ENCODE measurements around the gene ODC1. TPM values are rescaled to one million over a fixed set of nuclear protein-coding genes. Genes with fewer than 3 reads are reported as not detected.

Gene ODC1
- total RNA-seq, 6 donors from 2014 or later = 3.1 to 223 (median 46.0) TPM

GRCh38 chr2:10413991-10414451 lies 34.1 kb downstream of the ODC1 start:
- peak in 1 of 2 donors; percentile 64 for DNase-seq
- H3K4me1 ChIP-seq = peaks cover 9 to 18% (median 15%) of the 10 kb centered on the region in 4 donors
- peaks cover 0 to 19% (median 11%) of the 10 kb centered on the region in 4 donors for H3K36me3 ChIP-seq
- ATAC-seq (ENCODE audit: low FRiP score in 2 of 2) = peak in 1 of 2 donors; percentile 54
- no peaks in the 10 kb centered on the region for H3K9me3 ChIP-seq
- 63 to 82% methylated on average over 3 to 6 of the region's 7 CpGs for WGBS, 2 donors
- H3K27ac ChIP-seq = peak overlapping the region in 1 of 4 donors; percentile 5
- H3K27me3 ChIP-seq = no peaks in the 10 kb centered on the region
- no peak for TF ChIP-seq CTCF (IDR thresholded peaks at IDR 0.05)
- no peak for TF ChIP-seq POLR2AphosphoS5 (IDR thresholded peaks at IDR 0.05)
- TF ChIP-seq EP300 (IDR thresholded peaks at IDR 0.05) = no peak
- no peak for TF ChIP-seq POLR2A (IDR thresholded peaks at IDR 0.05)
- no peak overlapping the region for H3K4me3 ChIP-seq

GRCh38 chr2:10413503-10413902 lies 34.6 kb downstream of the ODC1 start:
- Histone ChIP-seq H3K4me3 (no peak overlapping the region), H3K27ac (peak overlapping the region in 1 of 4 donors; percentile 5), H3K36me3 (peaks cover 0 to 19% (median 11%) of the 10 kb centered on the region in 4 donors), H3K4me1 (peaks cover 14 to 23% (median 20%) of the 10 kb centered on the region in 4 donors), H3K27me3 (no peaks in the 10 kb centered on the region), H3K9me3 (no peaks in the 10 kb centered on the region)
- TF ChIP-seq EP300 (IDR thresholded peaks at IDR 0.05) (no peak), POLR2A (IDR thresholded peaks at IDR 0.05) (no peak), POLR2AphosphoS5 (IDR thresholded peaks at IDR 0.05) (no peak)
- 96 to 99% methylated on average over 10 of the region's 10 CpGs for WGBS, 2 donors
- no peak for ATAC-seq (ENCODE audit: low FRiP score in 2 of 2)
- no peak for DNase-seq

GRCh38 chr2:10412380-10412779 lies 35.7 kb downstream of the ODC1 start:
- Histone ChIP-seq H3K27me3 (no peaks in the 10 kb centered on the region), H3K27ac (no peak overlapping the region), H3K4me3 (no peak overlapping the region), H3K9me3 (no peaks in the 10 kb centered on the region), H3K4me1 (peaks cover 25 to 35% (median 31%) of the 10 kb centered on the region in 4 donors), H3K36me3 (peaks cover 0 to 19% (median 11%) of the 10 kb centered on the region in 4 donors)
- TF ChIP-seq EP300 (IDR thresholded peaks at IDR 0.05) = no peak
- TF ChIP-seq POLR2A (IDR thresholded peaks at IDR 0.05) = no peak
- TF ChIP-seq CTCF (IDR thresholded peaks at IDR 0.05) = no peak
- no peak for TF ChIP-seq POLR2AphosphoS5 (IDR thresholded peaks at IDR 0.05)
- ATAC-seq (ENCODE audit: low FRiP score in 2 of 2) (no peak), DNase-seq (no peak)
- WGBS, 2 donors = 98 to 100% methylated on average over 3 of the region's 3 CpGs

GRCh38 chr2:10411557-10411956 lies 36.6 kb downstream of the ODC1 start:
- 83 to 88% methylated on average over 7 to 8 of the region's 8 CpGs for WGBS, 2 donors
- DNase-seq (no peak), ATAC-seq (ENCODE audit: low FRiP score in 2 of 2) (no peak)
- Histone ChIP-seq H3K9me3 (no peaks in the 10 kb centered on the region), H3K27ac (peak overlapping the region in 1 of 4 donors; percentile 86), H3K4me1 (peaks cover 33 to 43% (median 39%) of the 10 kb centered on the region in 4 donors), H3K36me3 (peaks cover 0 to 19% (median 11%) of the 10 kb centered on the region in 4 donors), H3K4me3 (no peak overlapping the region), H3K27me3 (no peaks in the 10 kb centered on the region)
- TF ChIP-seq CTCF (IDR thresholded peaks at IDR 0.05) (no peak), POLR2A (IDR thresholded peaks at IDR 0.05) (no peak), EP300 (IDR thresholded peaks at IDR 0.05) (no peak), POLR2AphosphoS5 (IDR thresholded peaks at IDR 0.05) (no peak)

GRCh38 chr2:10410823-10411437 lies 37.2 kb downstream of the ODC1 start:
- Histone ChIP-seq H3K4me1 (peaks cover 39 to 49% (median 46%) of the 10 kb centered on the region in 4 donors), H3K4me3 (no peak overlapping the region), H3K9me3 (no peaks in the 10 kb centered on the region), H3K27me3 (no peaks in the 10 kb centered on the region), H3K36me3 (peaks cover 0 to 19% (median 11%) of the 10 kb centered on the region in 4 donors), H3K27ac (peak overlapping the region; percentile 59 to 86 (median 81))
- DNase-seq (no peak), ATAC-seq (ENCODE audit: low FRiP score in 2 of 2) (no peak)
- no peak for TF ChIP-seq EP300 (IDR thresholded peaks at IDR 0.05)
- no peak for TF ChIP-seq POLR2A (IDR thresholded peaks at IDR 0.05)
- TF ChIP-seq CTCF (IDR thresholded peaks at IDR 0.05) = no peak
- TF ChIP-seq POLR2AphosphoS5 (IDR thresholded peaks at IDR 0.05) = no peak
- 74 to 76% methylated on average over 11 to 13 of the region's 13 CpGs for WGBS, 2 donors

Measured in upper lobe of left lung (tissue), 6 donors.